AG04450 (cell line): ENCODE results near the gene SPACA7. TPM values are rescaled to one million over a fixed set of nuclear protein-coding genes. Genes with fewer than 3 reads are reported as not detected.

ENCODE experiments used
- CTCF ChIA-PET: fragments of 300-600, 350-600 bp; formaldehyde crosslinking; extraction: SDS; loops from one replicate; lab custom pipeline; 2022; ENCODE audit warnings: antibody characterized with exemption, inconsistent platforms; lab: Charles Lee
- POLR2A ChIA-PET: fragments of 350-600 bp; formaldehyde crosslinking; extraction: SDS; loops from one replicate; lab custom pipeline; 2021; ENCODE audit warnings: antibody characterized with exemption, inconsistent platforms; lab: Yijun Ruan, JAX
- DNase-seq: peaks from one replicate; pipeline ENCODE4 v3.0.0-alpha.2; 2011; ENCODE audit warnings: low read depth, low spot score
- H3K27ac ChIP-seq: one replicate; pipeline ENCODE4 v1.5.1; 2012; ENCODE audit warnings: low read depth, low read length, control low read depth
- H3K27me3 ChIP-seq: one replicate; pipeline ENCODE4 v1.6.0; 2012; ENCODE audit warnings: low read length; ENCODE audit not compliant: control insufficient read depth, insufficient read depth
- H3K4me3 ChIP-seq: 2 replicates; pipeline ENCODE4 v1.5.1; 2011; ENCODE audit warnings: mild to moderate bottlenecking, low read depth, low read length, control low read depth
- H3K9me3 ChIP-seq: 2 replicates; pipeline ENCODE4 v1.5.1; 2012; ENCODE audit warnings: low read length; ENCODE audit not compliant: control insufficient read depth, insufficient read depth
- polyA plus RNA-seq: library from polyadenylated mRNA; depleted of rRNA; stranded (reverse); fragments of >200 nt; gene quantifications from 2 replicates; pipeline ENCODE4 v1.2.3, GENCODE V29; 2011
- TF ChIP-seq, protein P1 (sequence below): IDR thresholded peaks from 2 replicates; pipeline ENCODE4 v1.5.1; 2011; ENCODE audit warnings: low read depth, low read length, control low read depth, inconsistent platforms

Gene SPACA7
- polyA plus RNA-seq, 1 experiment, result not detected

DNA sequence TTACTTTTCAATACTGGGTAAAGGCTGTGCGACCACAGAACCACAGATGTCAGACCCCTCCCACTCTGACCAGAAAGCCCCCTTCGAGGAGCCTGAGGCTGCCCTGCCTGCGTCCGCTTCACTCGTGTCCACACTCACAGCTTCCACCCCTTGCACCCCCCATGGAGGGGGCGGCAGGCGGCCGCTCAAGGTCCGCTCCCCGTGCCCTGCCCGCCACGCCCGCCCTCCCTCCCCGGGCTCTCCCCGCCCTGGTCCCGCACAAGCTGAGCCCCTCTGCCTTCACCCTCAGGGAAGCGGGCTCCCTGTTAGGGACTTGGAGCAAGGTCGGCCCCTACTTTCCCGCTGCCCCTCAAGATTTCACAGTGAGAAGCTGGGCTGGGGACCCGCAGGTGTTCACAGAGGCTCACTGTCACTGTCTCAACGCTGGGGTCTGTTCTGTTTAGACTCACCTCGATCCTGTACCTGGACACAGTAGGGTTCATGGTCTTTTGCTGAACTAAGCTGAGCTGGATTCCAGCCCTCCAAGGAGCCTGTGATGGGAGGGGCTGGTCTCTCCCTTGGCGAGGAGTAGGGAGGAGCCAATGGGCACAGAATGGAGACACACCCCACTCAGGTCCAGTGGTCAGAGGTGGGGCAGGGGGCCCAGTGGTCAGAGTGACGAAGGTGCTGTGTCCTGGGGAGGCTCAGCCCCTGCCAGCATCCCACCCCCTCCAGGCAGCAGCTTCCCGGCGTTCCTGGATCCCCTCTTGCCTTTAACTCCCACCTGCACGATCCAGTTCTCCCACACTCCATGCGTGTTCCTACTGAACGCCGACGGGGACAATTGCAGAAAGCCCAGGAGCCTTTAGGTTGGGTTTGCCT is 69.5 kb downstream of the SPACA7 start:
- DNase-seq, result no peak
- TF ChIP-seq, protein P1, sequence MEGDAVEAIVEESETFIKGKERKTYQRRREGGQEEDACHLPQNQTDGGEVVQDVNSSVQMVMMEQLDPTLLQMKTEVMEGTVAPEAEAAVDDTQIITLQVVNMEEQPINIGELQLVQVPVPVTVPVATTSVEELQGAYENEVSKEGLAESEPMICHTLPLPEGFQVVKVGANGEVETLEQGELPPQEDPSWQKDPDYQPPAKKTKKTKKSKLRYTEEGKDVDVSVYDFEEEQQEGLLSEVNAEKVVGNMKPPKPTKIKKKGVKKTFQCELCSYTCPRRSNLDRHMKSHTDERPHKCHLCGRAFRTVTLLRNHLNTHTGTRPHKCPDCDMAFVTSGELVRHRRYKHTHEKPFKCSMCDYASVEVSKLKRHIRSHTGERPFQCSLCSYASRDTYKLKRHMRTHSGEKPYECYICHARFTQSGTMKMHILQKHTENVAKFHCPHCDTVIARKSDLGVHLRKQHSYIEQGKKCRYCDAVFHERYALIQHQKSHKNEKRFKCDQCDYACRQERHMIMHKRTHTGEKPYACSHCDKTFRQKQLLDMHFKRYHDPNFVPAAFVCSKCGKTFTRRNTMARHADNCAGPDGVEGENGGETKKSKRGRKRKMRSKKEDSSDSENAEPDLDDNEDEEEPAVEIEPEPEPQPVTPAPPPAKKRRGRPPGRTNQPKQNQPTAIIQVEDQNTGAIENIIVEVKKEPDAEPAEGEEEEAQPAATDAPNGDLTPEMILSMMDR, result no peak
- peaks cover 7% of the 10 kb centered on the region for H3K27me3 ChIP-seq
- CTCF ChIA-PET, result interaction anchor here (0.6 to 1.4 kb wide), 2 partner anchors 971 to 1700 kb away, joined by 6 to 8 read pairs; no protein-coding TSS in a partner anchor
- POLR2A ChIA-PET, result no interaction called here
- H3K4me3 ChIP-seq, result no peak overlapping the region
- H3K9me3 ChIP-seq, result no peaks in the 10 kb centered on the region; the same call in 1 of the 2 replicates
- no peak overlapping the region for H3K27ac ChIP-seq

- no peak overlapping the region for H3K27ac ChIP-seq
- peaks cover 1% of the 10 kb centered on the region; the same call in 1 of the 2 replicates for H3K9me3 ChIP-seq
- TF ChIP-seq, protein P1, result no peak
- H3K4me3 ChIP-seq, result no peak overlapping the region
- CTCF ChIA-PET, result interaction anchor here (1.4 kb wide), 1 partner anchor 972 kb away, joined by 8 read pairs; no protein-coding TSS in a partner anchor
- DNase-seq, result no peak
- POLR2A ChIA-PET, result no interaction called here
- peaks cover 7% of the 10 kb centered on the region for H3K27me3 ChIP-seq
Measured at GRCh38 chr13:112446347-112446861, 70.2 kb downstream of the SPACA7 start.

- Histone ChIP-seq H3K9me3 (peaks cover 6% of the 10 kb centered on the region; the same call in 1 of the 2 replicates), H3K27ac (no peak overlapping the region), H3K27me3 (peaks cover 7% of the 10 kb centered on the region), H3K4me3 (no peak overlapping the region)
- TF ChIP-seq, protein P1, result no peak
- POLR2A ChIA-PET, result no interaction called here
- DNase-seq, result no peak
- CTCF ChIA-PET, result interaction anchor here (1.4 kb wide), 1 partner anchor 972 kb away, joined by 8 read pairs; no protein-coding TSS in a partner anchor
Measured at GRCh38 chr13:112446867-112447266, 70.7 kb downstream of the SPACA7 start.

GRCh38 chr13:112447306-112447705 is 71.2 kb downstream of the SPACA7 start:
- ChIA-PET CTCF (no interaction called here), POLR2A (no interaction called here)
- Histone ChIP-seq H3K4me3 (no peak overlapping the region), H3K9me3 (peaks cover 10% of the 10 kb centered on the region; the same call in 1 of the 2 replicates), H3K27me3 (peaks cover 7% of the 10 kb centered on the region), H3K27ac (no peak overlapping the region)
- no peak for DNase-seq
- TF ChIP-seq, protein P1, result no peak
